Caki2 (cell line): ENCODE results near the gene EYA4. TPM values are rescaled to one million over a fixed set of nuclear protein-coding genes. Genes with fewer than 3 reads are reported as not detected.
A peak's percentile ranks its signal among the peaks of the same experiment; 100 is the strongest.
"Not testable (repeated sequence)": the region's sequence is repeated elsewhere in the genome, so short reads cannot be mapped to it uniquely, and the experiment has no call there.

Experiments used
- DNase-seq: peaks from one replicate; pipeline ENCODE4 v3.0.0-alpha.2; 2015; ENCODE audit warnings: low read depth
- in situ Hi-C: cut with HindIII; loops from 2 replicates; pipeline ENCODE4 v1.10.0; 2016; ENCODE audit warnings: low sequenced_read_pairs, low pct_unique_long_range_greater_than_20kb, mixed read lengths
- total RNA-seq: library from RNA; depleted of rRNA; stranded (reverse); fragments of >200 nt; shearing (Covaris generic); gene quantifications from 2 replicates; pipeline ENCODE4 v1.2.3, GENCODE V29; 2014; ENCODE audit warnings: low replicate concordance

The EYA4 gene
- total RNA-seq, 1 experiment from 2014 or later, result 0.17 TPM

GRCh38 chr6:133526436-133526835 is 285.3 kb downstream of the EYA4 start:
- in situ Hi-C loops, result no loop called here
- no peak for DNase-seq

GRCh38 chr6:133528566-133528965 is 287.4 kb downstream of the EYA4 start:
- in situ Hi-C loops, result no loop called here
- no peak for DNase-seq

- DNase-seq, result no peak
- in situ Hi-C loops, result no loop called here
These were observed 291.8 kb downstream of the EYA4 start for GRCh38 chr6:133532908-133533307.

- in situ Hi-C loops, result no loop called here
- DNase-seq, result no peak
These were observed 298.5 kb downstream of the EYA4 start for GRCh38 chr6:133539502-133540259.

GRCh38 chr6:133540361-133540760 is 299.2 kb downstream of the EYA4 start:
- in situ Hi-C loops, result no loop called here
- no peak for DNase-seq

GRCh38 chr6:133541040-133541439 is 299.9 kb downstream of the EYA4 start:
- no peak for DNase-seq
- in situ Hi-C loops, result no loop called here

GRCh38 chr6:133542056-133542821 is 301.1 kb downstream of the EYA4 start:
- in situ Hi-C loops, result no loop called here

GRCh38 chr6:133544419-133544818 is 303.3 kb downstream of the EYA4 start:
- no peak for DNase-seq
- in situ Hi-C loops, result no loop called here

More at GRCh38 chr6:133542056-133542821, 301.1 kb downstream of the EYA4 start:
- DNase-seq, result no peak

GRCh38 chr6:133546098-133546497 is 304.9 kb downstream of the EYA4 start:
- no peak for DNase-seq

GRCh38 chr6:133547136-133547535 is 306.0 kb downstream of the EYA4 start:
- in situ Hi-C loops, result no loop called here
- no peak for DNase-seq

More at GRCh38 chr6:133546098-133546497, 304.9 kb downstream of the EYA4 start:
- in situ Hi-C loops, result no loop called here

GRCh38 chr6:133548423-133549159 is 307.4 kb downstream of the EYA4 start:
- peak; percentile 37 for DNase-seq
- in situ Hi-C loops, result no loop called here

- in situ Hi-C loops, result no loop called here
- no peak for DNase-seq
These were observed 308.2 kb downstream of the EYA4 start for GRCh38 chr6:133549371-133549801.

- no peak for DNase-seq
- in situ Hi-C loops, result no loop called here
These were observed 308.9 kb downstream of the EYA4 start for GRCh38 chr6:133550026-133550425.

- DNase-seq, result no peak
These were observed 310.3 kb downstream of the EYA4 start for GRCh38 chr6:133551436-133551835.

GRCh38 chr6:133551847-133552341 is 310.7 kb downstream of the EYA4 start:
- in situ Hi-C loops, result no loop called here
- DNase-seq, result peak; percentile 41

More at GRCh38 chr6:133551436-133551835, 310.3 kb downstream of the EYA4 start:
- in situ Hi-C loops, result no loop called here

- peak; percentile 41 for DNase-seq
- in situ Hi-C loops, result no loop called here
These were observed 312.5 kb downstream of the EYA4 start for GRCh38 chr6:133553652-133554051.

GRCh38 chr6:133554121-133554520 is 313.0 kb downstream of the EYA4 start:
- DNase-seq, in situ Hi-C loops: not testable (repeated sequence)

- no peak for DNase-seq
These were observed 314.5 kb downstream of the EYA4 start for GRCh38 chr6:133555685-133556084.

GRCh38 chr6:133559926-133560325 is 318.8 kb downstream of the EYA4 start:
- DNase-seq, result no peak
- in situ Hi-C loops, result no loop called here

More at GRCh38 chr6:133555685-133556084, 314.5 kb downstream of the EYA4 start:
- in situ Hi-C loops, result no loop called here
